GM21737 (cell line): ENCODE data around the gene KCNQ4.

ENCODE experiments used
- ATAC-seq: cut with Tn5 transposase; IDR thresholded peaks from one replicate; pipeline ENCODE4 v1.9.1; 2021; ENCODE audit warnings: mild to moderate bottlenecking, moderate library complexity; ENCODE audit not compliant: unreplicated experiment

KCNQ4 gene

GRCh38 chr1:40838980-40839942, 55.7 kb downstream of the KCNQ4 start:
- ATAC-seq = no peak

- no peak for ATAC-seq
Measured at GRCh38 chr1:40839943-40840335, 56.4 kb downstream of the KCNQ4 start.

GRCh38 chr1:40840526-40841323, 57.1 kb downstream of the KCNQ4 start:
- no peak for ATAC-seq

- no peak for ATAC-seq
Measured at GRCh38 chr1:40841602-40842001, 58.0 kb downstream of the KCNQ4 start.

- ATAC-seq = no peak
Measured at GRCh38 chr1:40842207-40842606, 58.6 kb downstream of the KCNQ4 start.

GRCh38 chr1:40842691-40843090, 59.1 kb downstream of the KCNQ4 start:
- ATAC-seq = no peak

GRCh38 chr1:40844079-40844478, 60.5 kb downstream of the KCNQ4 start:
- no peak for ATAC-seq

- no peak for ATAC-seq
Measured at GRCh38 chr1:40844887-40845878, 61.6 kb downstream of the KCNQ4 start.

GRCh38 chr1:40845895-40846294, 62.3 kb downstream of the KCNQ4 start:
- no peak for ATAC-seq

GRCh38 chr1:40847023-40847745, 63.6 kb downstream of the KCNQ4 start:
- no peak for ATAC-seq

GRCh38 chr1:40848530-40849189, 65.1 kb downstream of the KCNQ4 start:
- ATAC-seq = no peak

- ATAC-seq = peak; percentile 61
Measured at GRCh38 chr1:40849801-40850592, 66.4 kb downstream of the KCNQ4 start.

- ATAC-seq = no peak
Measured at GRCh38 chr1:40851643-40852042, 68.1 kb downstream of the KCNQ4 start.

- ATAC-seq = no peak
Measured at GRCh38 chr1:40853113-40853884, 69.7 kb downstream of the KCNQ4 start.

- no peak for ATAC-seq
Measured at GRCh38 chr1:40853885-40854170, 70.2 kb downstream of the KCNQ4 start.

GRCh38 chr1:40855513-40855912, 71.9 kb downstream of the KCNQ4 start:
- no peak for ATAC-seq

- ATAC-seq = no peak
Measured at GRCh38 chr1:40856116-40856515, 72.5 kb downstream of the KCNQ4 start.

- no peak for ATAC-seq
Measured at GRCh38 chr1:40856656-40857302, 73.2 kb downstream of the KCNQ4 start.
